ENCODE data around the gene CPZ. TPM values are rescaled to one million over a fixed set of nuclear protein-coding genes. Genes with fewer than 3 reads are reported as not detected.

The CPZ gene
- total and polyA plus RNA-seq, 10 of the 15 experiments (the other 5 are each of a cell fraction or from before 2014, with no cell fraction given), result not detected

DNA sequence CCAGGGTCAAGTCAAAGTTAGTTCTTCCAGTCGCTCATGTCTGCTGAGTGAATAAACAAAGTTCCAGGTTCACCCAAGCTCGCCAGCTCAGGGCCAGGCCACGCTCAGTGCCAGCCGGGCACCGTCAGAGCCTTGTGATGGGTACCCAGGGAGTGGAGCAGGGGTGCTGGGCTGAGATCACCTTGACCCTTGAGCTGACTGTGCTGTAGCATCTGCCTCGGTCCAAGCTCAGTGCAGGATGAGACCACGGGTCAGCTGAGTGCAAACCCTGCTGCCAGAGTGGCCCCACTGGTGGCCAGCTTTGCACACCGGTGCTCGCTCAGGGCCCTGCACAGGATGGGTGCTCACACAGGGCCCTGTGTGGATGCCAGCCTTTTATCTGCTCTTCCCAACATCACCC, 4.3 kb downstream of the CPZ start (continued):
- TF ChIP-seq, protein P1, sequence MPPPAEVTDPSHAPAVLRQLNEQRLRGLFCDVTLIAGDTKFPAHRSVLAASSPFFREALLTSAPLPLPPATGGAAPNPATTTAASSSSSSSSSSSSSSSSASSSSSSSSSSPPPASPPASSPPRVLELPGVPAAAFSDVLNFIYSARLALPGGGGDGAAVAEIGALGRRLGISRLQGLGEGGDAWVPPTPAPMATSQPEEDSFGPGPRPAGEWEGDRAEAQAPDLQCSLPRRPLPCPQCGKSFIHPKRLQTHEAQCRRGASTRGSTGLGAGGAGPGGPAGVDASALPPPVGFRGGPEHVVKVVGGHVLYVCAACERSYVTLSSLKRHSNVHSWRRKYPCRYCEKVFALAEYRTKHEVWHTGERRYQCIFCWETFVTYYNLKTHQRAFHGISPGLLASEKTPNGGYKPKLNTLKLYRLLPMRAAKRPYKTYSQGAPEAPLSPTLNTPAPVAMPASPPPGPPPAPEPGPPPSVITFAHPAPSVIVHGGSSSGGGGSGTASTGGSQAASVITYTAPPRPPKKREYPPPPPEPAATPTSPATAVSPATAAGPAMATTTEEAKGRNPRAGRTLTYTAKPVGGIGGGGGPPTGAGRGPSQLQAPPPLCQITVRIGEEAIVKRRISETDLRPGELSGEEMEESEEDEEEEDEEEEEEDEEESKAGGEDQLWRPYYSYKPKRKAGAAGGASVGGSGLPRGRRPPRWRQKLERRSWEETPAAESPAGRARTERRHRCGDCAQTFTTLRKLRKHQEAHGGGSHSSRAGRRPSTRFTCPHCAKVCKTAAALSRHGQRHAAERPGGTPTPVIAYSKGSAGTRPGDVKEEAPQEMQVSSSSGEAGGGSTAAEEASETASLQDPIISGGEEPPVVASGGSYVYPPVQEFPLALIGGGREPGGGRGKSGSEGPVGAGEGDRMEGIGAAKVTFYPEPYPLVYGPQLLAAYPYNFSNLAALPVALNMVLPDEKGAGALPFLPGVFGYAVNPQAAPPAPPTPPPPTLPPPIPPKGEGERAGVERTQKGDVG (CRISPR knock-in tag; IDR thresholded peaks at IDR 0.05), result no peak
- TF ChIP-seq, protein P2, sequence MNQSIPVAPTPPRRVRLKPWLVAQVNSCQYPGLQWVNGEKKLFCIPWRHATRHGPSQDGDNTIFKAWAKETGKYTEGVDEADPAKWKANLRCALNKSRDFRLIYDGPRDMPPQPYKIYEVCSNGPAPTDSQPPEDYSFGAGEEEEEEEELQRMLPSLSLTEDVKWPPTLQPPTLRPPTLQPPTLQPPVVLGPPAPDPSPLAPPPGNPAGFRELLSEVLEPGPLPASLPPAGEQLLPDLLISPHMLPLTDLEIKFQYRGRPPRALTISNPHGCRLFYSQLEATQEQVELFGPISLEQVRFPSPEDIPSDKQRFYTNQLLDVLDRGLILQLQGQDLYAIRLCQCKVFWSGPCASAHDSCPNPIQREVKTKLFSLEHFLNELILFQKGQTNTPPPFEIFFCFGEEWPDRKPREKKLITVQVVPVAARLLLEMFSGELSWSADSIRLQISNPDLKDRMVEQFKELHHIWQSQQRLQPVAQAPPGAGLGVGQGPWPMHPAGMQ (IDR thresholded peaks at IDR 0.05; ENCODE audit: borderline replicate concordance), result no peak
- TF ChIP-seq, protein P3, sequence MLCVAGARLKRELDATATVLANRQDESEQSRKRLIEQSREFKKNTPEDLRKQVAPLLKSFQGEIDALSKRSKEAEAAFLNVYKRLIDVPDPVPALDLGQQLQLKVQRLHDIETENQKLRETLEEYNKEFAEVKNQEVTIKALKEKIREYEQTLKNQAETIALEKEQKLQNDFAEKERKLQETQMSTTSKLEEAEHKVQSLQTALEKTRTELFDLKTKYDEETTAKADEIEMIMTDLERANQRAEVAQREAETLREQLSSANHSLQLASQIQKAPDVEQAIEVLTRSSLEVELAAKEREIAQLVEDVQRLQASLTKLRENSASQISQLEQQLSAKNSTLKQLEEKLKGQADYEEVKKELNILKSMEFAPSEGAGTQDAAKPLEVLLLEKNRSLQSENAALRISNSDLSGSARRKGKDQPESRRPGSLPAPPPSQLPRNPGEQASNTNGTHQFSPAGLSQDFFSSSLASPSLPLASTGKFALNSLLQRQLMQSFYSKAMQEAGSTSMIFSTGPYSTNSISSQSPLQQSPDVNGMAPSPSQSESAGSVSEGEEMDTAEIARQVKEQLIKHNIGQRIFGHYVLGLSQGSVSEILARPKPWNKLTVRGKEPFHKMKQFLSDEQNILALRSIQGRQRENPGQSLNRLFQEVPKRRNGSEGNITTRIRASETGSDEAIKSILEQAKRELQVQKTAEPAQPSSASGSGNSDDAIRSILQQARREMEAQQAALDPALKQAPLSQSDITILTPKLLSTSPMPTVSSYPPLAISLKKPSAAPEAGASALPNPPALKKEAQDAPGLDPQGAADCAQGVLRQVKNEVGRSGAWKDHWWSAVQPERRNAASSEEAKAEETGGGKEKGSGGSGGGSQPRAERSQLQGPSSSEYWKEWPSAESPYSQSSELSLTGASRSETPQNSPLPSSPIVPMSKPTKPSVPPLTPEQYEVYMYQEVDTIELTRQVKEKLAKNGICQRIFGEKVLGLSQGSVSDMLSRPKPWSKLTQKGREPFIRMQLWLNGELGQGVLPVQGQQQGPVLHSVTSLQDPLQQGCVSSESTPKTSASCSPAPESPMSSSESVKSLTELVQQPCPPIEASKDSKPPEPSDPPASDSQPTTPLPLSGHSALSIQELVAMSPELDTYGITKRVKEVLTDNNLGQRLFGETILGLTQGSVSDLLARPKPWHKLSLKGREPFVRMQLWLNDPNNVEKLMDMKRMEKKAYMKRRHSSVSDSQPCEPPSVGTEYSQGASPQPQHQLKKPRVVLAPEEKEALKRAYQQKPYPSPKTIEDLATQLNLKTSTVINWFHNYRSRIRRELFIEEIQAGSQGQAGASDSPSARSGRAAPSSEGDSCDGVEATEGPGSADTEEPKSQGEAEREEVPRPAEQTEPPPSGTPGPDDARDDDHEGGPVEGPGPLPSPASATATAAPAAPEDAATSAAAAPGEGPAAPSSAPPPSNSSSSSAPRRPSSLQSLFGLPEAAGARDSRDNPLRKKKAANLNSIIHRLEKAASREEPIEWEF (IDR thresholded peaks at IDR 0.05; ENCODE audit: insufficient replicate concordance, low read depth, low read length), result no peak
- TF ChIP-seq, protein P4, sequence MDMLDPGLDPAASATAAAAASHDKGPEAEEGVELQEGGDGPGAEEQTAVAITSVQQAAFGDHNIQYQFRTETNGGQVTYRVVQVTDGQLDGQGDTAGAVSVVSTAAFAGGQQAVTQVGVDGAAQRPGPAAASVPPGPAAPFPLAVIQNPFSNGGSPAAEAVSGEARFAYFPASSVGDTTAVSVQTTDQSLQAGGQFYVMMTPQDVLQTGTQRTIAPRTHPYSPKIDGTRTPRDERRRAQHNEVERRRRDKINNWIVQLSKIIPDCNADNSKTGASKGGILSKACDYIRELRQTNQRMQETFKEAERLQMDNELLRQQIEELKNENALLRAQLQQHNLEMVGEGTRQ (IDR thresholded peaks at IDR 0.05; ENCODE audit: borderline replicate concordance, low read depth, low read length), result no peak
- TF ChIP-seq ZNF207 (IDR thresholded peaks at IDR 0.05; ENCODE audit: borderline replicate concordance) (no peak), ZNF384 (IDR thresholded peaks at IDR 0.05; ENCODE audit: borderline replicate concordance, low read depth, low read length) (no peak), ZNF274 (IDR thresholded peaks at IDR 0.05; ENCODE audit: insufficient read depth, insufficient read length) (no peak), TCF12 (IDR thresholded peaks at IDR 0.05; ENCODE audit: low read depth, low read length) (no peak), ESRRA (IDR thresholded peaks at IDR 0.05; ENCODE audit: low read length) (no peak)
- TF ChIP-seq, protein P5, sequence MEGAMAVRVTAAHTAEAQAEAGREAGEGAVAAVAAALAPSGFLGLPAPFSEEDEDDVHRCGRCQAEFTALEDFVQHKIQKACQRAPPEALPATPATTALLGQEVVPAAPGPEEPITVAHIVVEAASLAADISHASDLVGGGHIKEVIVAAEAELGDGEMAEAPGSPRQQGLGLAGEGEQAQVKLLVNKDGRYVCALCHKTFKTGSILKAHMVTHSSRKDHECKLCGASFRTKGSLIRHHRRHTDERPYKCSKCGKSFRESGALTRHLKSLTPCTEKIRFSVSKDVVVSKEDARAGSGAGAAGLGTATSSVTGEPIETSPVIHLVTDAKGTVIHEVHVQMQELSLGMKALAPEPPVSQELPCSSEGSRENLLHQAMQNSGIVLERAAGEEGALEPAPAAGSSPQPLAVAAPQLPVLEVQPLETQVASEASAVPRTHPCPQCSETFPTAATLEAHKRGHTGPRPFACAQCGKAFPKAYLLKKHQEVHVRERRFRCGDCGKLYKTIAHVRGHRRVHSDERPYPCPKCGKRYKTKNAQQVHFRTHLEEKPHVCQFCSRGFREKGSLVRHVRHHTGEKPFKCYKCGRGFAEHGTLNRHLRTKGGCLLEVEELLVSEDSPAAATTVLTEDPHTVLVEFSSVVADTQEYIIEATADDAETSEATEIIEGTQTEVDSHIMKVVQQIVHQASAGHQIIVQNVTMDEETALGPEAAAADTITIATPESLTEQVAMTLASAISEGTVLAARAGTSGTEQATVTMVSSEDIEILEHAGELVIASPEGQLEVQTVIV (IDR thresholded peaks at IDR 0.05; ENCODE audit: borderline replicate concordance, partially characterized antibody), result no peak
- TF ChIP-seq, protein P6, sequence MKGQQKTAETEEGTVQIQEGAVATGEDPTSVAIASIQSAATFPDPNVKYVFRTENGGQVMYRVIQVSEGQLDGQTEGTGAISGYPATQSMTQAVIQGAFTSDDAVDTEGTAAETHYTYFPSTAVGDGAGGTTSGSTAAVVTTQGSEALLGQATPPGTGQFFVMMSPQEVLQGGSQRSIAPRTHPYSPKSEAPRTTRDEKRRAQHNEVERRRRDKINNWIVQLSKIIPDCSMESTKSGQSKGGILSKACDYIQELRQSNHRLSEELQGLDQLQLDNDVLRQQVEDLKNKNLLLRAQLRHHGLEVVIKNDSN (IDR thresholded peaks at IDR 0.05; ENCODE audit: borderline replicate concordance, extremely low read length, insufficient read depth, low read depth, low read length), result no peak

Measured in GM12878 (cell line).